Activated CD8-positive, alpha-beta T cell treated with anti-CD3 and anti-CD28 coated beads for 36 hours (primary cell): ENCODE data around the gene KCNJ3. TPM values are rescaled to one million over a fixed set of nuclear protein-coding genes. Genes with fewer than 3 reads are reported as not detected.

ENCODE experiments used
- ATAC-seq: fragments of 200-7000 bp; cut with Tn5 transposase; one replicate; pipeline ENCODE4 v1.10.0; 2021; ENCODE audit warnings: mild to moderate bottlenecking, moderate library complexity
- CTCF ChIA-PET: fragments of 350-600 bp; sonication (Branson Sonifier 250); formaldehyde crosslinking; loops from one replicate; lab custom pipeline; 2021; ENCODE audit warnings: antibody characterized with exemption; lab: Charles Lee
- POLR2A ChIA-PET: fragments of 350-600 bp; sonication (Branson Sonifier 250); formaldehyde crosslinking; loops from one replicate; lab custom pipeline; 2021; ENCODE audit warnings: antibody characterized with exemption; lab: Charles Lee
- DNase-seq: peaks from one replicate; pipeline ENCODE4 v3.0.0-alpha.2; 2020
- H3K27ac Mint-ChIP-seq: one replicate; pipeline ENCODE4 v1.8.0; 2021; ENCODE audit warnings: mild to moderate bottlenecking, mixed read lengths
- H3K27me3 Mint-ChIP-seq: one replicate; pipeline ENCODE4 v1.8.0; 2021; ENCODE audit warnings: mixed read lengths
- H3K36me3 Mint-ChIP-seq: one replicate; pipeline ENCODE4 v1.8.0; 2021; ENCODE audit warnings: low read depth, mixed read lengths
- H3K4me1 Mint-ChIP-seq: one replicate; pipeline ENCODE4 v1.8.0; 2021; ENCODE audit warnings: low read depth, mixed read lengths
- H3K4me3 Mint-ChIP-seq: one replicate; pipeline ENCODE4 v1.8.0; 2021; ENCODE audit warnings: mild to moderate bottlenecking, moderate library complexity, mixed read lengths
- H3K9me3 Mint-ChIP-seq: one replicate; pipeline ENCODE4 v1.8.0; 2021; ENCODE audit warnings: mixed read lengths
- intact Hi-C: fragments of 100-400 bp; cut with micrococcal nuclease; formaldehyde crosslinking; loops from one replicate; pipeline ENCODE4 v1.10.0; 2022
- total RNA-seq, 2 experiments: library from RNA; stranded (reverse); gene quantifications; one replicate each; pipeline ENCODE4 v1.2.3, GENCODE V29; 2021
- TF ChIP-seq, protein P1 (sequence below): fragments of 200-600 bp; IDR thresholded peaks from one replicate; pipeline ENCODE4 v1.8.0; 2022; ENCODE audit warnings: antibody characterized with exemption, mild to moderate bottlenecking

KCNJ3 gene
- total RNA-seq, 2 experiments from 2014 or later, result not detected

DNA sequence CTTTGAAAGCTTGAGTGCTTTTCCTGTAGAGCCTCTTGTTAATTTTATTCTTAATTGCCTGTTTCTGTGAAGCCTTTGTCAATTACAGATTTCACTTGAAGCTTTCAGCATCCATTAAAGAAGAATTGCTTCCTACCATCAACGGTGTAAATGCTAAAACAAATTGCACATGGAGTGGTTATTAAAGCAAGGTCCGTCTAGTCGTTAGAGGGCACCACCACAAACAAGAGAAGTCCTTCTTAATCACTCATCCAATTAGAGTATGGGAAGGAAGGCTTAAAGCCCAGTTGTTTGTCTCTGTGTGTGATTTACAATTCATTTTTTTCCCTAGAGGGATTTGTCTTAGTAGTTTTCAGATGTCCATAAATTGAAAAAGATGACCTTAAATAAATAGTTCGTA lies 1.6 kb downstream of the KCNJ3 start:
- Mint-ChIP-seq H3K36me3 (no peaks in the 10 kb centered on the region), H3K27me3 (peaks cover 27% of the 10 kb centered on the region), H3K4me1 (peaks cover 3% of the 10 kb centered on the region), H3K9me3 (peaks cover 5% of the 10 kb centered on the region), H3K4me3 (no peak overlapping the region), H3K27ac (no peak overlapping the region)
- TF ChIP-seq, protein P1, sequence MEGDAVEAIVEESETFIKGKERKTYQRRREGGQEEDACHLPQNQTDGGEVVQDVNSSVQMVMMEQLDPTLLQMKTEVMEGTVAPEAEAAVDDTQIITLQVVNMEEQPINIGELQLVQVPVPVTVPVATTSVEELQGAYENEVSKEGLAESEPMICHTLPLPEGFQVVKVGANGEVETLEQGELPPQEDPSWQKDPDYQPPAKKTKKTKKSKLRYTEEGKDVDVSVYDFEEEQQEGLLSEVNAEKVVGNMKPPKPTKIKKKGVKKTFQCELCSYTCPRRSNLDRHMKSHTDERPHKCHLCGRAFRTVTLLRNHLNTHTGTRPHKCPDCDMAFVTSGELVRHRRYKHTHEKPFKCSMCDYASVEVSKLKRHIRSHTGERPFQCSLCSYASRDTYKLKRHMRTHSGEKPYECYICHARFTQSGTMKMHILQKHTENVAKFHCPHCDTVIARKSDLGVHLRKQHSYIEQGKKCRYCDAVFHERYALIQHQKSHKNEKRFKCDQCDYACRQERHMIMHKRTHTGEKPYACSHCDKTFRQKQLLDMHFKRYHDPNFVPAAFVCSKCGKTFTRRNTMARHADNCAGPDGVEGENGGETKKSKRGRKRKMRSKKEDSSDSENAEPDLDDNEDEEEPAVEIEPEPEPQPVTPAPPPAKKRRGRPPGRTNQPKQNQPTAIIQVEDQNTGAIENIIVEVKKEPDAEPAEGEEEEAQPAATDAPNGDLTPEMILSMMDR, result no peak
- POLR2A ChIA-PET, result no interaction called here
- intact Hi-C loops, result no loop called here
- DNase-seq (no peak), ATAC-seq (no peak)
- CTCF ChIA-PET, result no interaction called here

DNA sequence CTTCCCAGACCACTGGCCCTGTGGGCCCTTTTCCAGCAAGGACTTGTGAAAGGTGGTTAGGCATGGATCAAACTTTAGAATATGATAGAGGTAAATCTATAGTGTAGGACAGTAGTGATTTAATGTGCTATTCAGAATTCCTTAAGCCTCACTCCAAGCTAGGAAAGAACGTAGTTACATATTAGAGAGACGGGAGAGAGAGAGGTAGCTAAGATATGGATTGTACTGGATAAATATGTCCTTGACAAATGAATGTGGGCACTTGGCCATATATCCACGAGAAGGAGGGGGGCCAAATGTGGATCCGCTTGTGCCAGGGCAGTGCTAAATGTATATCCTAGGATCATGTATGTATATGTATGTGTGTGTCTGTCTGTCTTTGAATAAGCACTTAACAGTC lies 6.5 kb downstream of the KCNJ3 start:
- no peaks in the 10 kb centered on the region for H3K36me3 Mint-ChIP-seq
- intact Hi-C loops, result no loop called here
- DNase-seq, result no peak
- POLR2A ChIA-PET, result no interaction called here
- H3K27ac Mint-ChIP-seq, result no peak overlapping the region
- no peak overlapping the region for H3K4me3 Mint-ChIP-seq
- CTCF ChIA-PET, result no interaction called here
- H3K4me1 Mint-ChIP-seq, result no peaks in the 10 kb centered on the region
- H3K9me3 Mint-ChIP-seq, result no peaks in the 10 kb centered on the region
- TF ChIP-seq, protein P1, result no peak
- peaks cover 3% of the 10 kb centered on the region for H3K27me3 Mint-ChIP-seq
- ATAC-seq, result no peak

- TF ChIP-seq, protein P1, result no peak
- H3K4me3 Mint-ChIP-seq, result no peak overlapping the region
- no peak overlapping the region for H3K27ac Mint-ChIP-seq
- intact Hi-C loops, result no loop called here
- POLR2A ChIA-PET, result no interaction called here
- no peaks in the 10 kb centered on the region for H3K36me3 Mint-ChIP-seq
- CTCF ChIA-PET, result no interaction called here
- DNase-seq (no peak), ATAC-seq (no peak)
- no peaks in the 10 kb centered on the region for H3K9me3 Mint-ChIP-seq
- no peaks in the 10 kb centered on the region for H3K4me1 Mint-ChIP-seq
- H3K27me3 Mint-ChIP-seq, result peaks cover 1% of the 10 kb centered on the region
Measured at GRCh38 chr2:154706660-154707059, 8.2 kb downstream of the KCNJ3 start.

DNA sequence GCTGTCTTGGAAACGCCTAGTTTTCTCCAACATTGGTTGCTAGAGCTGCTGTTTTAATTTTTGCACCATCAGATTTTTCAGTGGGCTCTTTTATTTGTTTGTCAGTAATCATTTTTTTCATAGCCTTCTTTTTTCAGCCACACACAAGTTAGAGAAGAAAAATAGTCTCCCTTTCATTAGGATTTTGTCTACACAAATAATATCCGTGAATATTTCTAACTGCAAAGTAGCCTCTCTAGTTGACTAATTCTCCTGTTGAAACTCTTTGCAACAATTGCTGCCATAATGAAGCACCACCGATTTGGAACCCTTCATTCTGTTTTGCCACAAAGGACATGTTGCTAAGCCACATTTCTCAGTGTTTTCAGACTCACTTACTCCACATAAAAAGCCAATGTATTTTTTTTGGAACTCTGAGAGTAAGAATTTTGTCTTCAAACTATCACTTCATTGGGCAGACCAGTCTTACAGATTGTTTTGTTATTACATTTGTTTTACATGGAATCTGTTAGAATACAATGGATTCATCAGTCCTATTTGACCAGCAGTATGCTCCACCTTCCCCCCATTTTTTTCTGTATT lies 9.6 kb downstream of the KCNJ3 start:
- CTCF ChIA-PET, result no interaction called here
- H3K36me3 Mint-ChIP-seq, result no peaks in the 10 kb centered on the region
- H3K27ac Mint-ChIP-seq, result no peak overlapping the region
- DNase-seq (no peak), ATAC-seq (no peak)
- TF ChIP-seq, protein P1, result no peak
- POLR2A ChIA-PET, result no interaction called here
- H3K27me3 Mint-ChIP-seq, result no peaks in the 10 kb centered on the region
- H3K9me3 Mint-ChIP-seq, result no peaks in the 10 kb centered on the region
- H3K4me3 Mint-ChIP-seq, result no peak overlapping the region
- no peaks in the 10 kb centered on the region for H3K4me1 Mint-ChIP-seq
- intact Hi-C loops, result no loop called here

- no peak overlapping the region for H3K27ac Mint-ChIP-seq
- ChIA-PET CTCF (interaction anchor here (0.6 kb wide), 1 partner anchor 295 kb away, joined by 3 read pairs; no protein-coding TSS in a partner anchor), POLR2A (no interaction called here)
- no peaks in the 10 kb centered on the region for H3K36me3 Mint-ChIP-seq
- intact Hi-C loops, result no loop called here
- H3K4me1 Mint-ChIP-seq, result no peaks in the 10 kb centered on the region
- TF ChIP-seq, protein P1, result no peak
- H3K27me3 Mint-ChIP-seq, result no peaks in the 10 kb centered on the region
- no peak for ATAC-seq
- H3K4me3 Mint-ChIP-seq, result no peak overlapping the region
- no peak for DNase-seq
- no peaks in the 10 kb centered on the region for H3K9me3 Mint-ChIP-seq
Measured at GRCh38 chr2:154709215-154709614, 10.7 kb downstream of the KCNJ3 start.
